MCF 10A (cell line): Measurements from ENCODE around the gene CCL26. TPM values are rescaled to one million over a fixed set of nuclear protein-coding genes. Genes with fewer than 3 reads are reported as not detected.

Experiments
- BruUV-seq: library from RNA; stranded (reverse); fragments of 400-500 nt; replicated peaks from 2 replicates; lab custom pipeline; 2021; lab: Mats Ljungman, UMichigan
- CTCF ChIA-PET: fragments of 300-600 bp; sonication (Branson Sonifier 250); formaldehyde crosslinking; extraction: SDS; loops from one replicate; lab custom pipeline; 2021; ENCODE audit warnings: antibody characterized with exemption, inconsistent platforms; lab: Yijun Ruan, JAX
- POLR2A ChIA-PET: fragments of 300-600, 350-650 bp; sonication (Branson Sonifier 250); formaldehyde crosslinking; extraction: SDS; loops from one replicate; lab custom pipeline; 2020; ENCODE audit warnings: antibody characterized with exemption, inconsistent platforms; lab: Yijun Ruan, JAX
- DNase-seq: peaks from one replicate; pipeline ENCODE4 v3.0.0-alpha.2; 2018; ENCODE audit not compliant: unreplicated experiment
- H3K27ac Mint-ChIP-seq: one replicate; pipeline ENCODE4 v1.8.0; 2022; ENCODE audit warnings: mild to moderate bottlenecking, low read depth, mixed read lengths; ENCODE audit not compliant: unreplicated experiment
- H3K27me3 Mint-ChIP-seq: one replicate; pipeline ENCODE4 v1.8.0; 2022; ENCODE audit warnings: mixed read lengths; ENCODE audit not compliant: insufficient read depth, unreplicated experiment
- H3K36me3 Mint-ChIP-seq: one replicate; pipeline ENCODE4 v1.8.0; 2022; ENCODE audit warnings: mild to moderate bottlenecking, moderate library complexity, mixed read lengths; ENCODE audit not compliant: insufficient read depth, unreplicated experiment
- H3K4me1 Mint-ChIP-seq: one replicate; pipeline ENCODE4 v1.8.0; 2022; ENCODE audit warnings: mixed read lengths; ENCODE audit not compliant: insufficient read depth, unreplicated experiment
- H3K4me3 Mint-ChIP-seq: one replicate; pipeline ENCODE4 v1.8.0; 2022; ENCODE audit warnings: mild to moderate bottlenecking, moderate library complexity, mixed read lengths; ENCODE audit not compliant: unreplicated experiment
- H3K9me3 Mint-ChIP-seq: one replicate; pipeline ENCODE4 v1.8.0; 2022; ENCODE audit warnings: mixed read lengths; ENCODE audit not compliant: unreplicated experiment
- CTCF ChIP-seq: fragments of 200-600 bp; IDR thresholded peaks from one replicate; pipeline ENCODE4 v1.8.0; 2022; ENCODE audit warnings: antibody characterized with exemption, mild to moderate bottlenecking; ENCODE audit not compliant: unreplicated experiment
- intact Hi-C: fragments of 100-400 bp; cut with micrococcal nuclease; formaldehyde crosslinking; loops from 2 replicates; pipeline ENCODE4 v1.14.1; 2022
- total RNA-seq: library from RNA; stranded (reverse); gene quantifications from 2 replicates; pipeline ENCODE4 v1.2.3, GENCODE V29; 2022

Gene CCL26
- total RNA-seq, 1 experiment from 2014 or later, result not detected

- no peaks in the 10 kb centered on the region for H3K36me3 Mint-ChIP-seq
- intact Hi-C loops, result no loop called here
- no peak overlapping the region for H3K27ac Mint-ChIP-seq
- H3K9me3 Mint-ChIP-seq, result peaks cover 12% of the 10 kb centered on the region
- no peaks in the 10 kb centered on the region for H3K4me1 Mint-ChIP-seq
- no peak overlapping the region for H3K4me3 Mint-ChIP-seq
- peaks cover 19% of the 10 kb centered on the region for H3K27me3 Mint-ChIP-seq
- no TSS peak for BruUV-seq
- CTCF ChIA-PET, result interaction anchor here (1.4 kb wide), 1 partner anchor 10 kb away, joined by 3 read pairs; no protein-coding TSS in a partner anchor
- no peak for TF ChIP-seq CTCF
- DNase-seq, result no peak
- POLR2A ChIA-PET, result no interaction called here
Measured at GRCh38 chr7:75817116-75817515, 45.1 kb upstream of the CCL26 start.

- no peak overlapping the region for H3K27ac Mint-ChIP-seq
- intact Hi-C loops, result no loop called here
- peaks cover 6% of the 10 kb centered on the region for H3K9me3 Mint-ChIP-seq
- H3K27me3 Mint-ChIP-seq, result peaks cover 7% of the 10 kb centered on the region
- no peaks in the 10 kb centered on the region for H3K36me3 Mint-ChIP-seq
- CTCF ChIA-PET, result no interaction called here
- H3K4me3 Mint-ChIP-seq, result no peak overlapping the region
- no peaks in the 10 kb centered on the region for H3K4me1 Mint-ChIP-seq
- BruUV-seq, result no TSS peak
- POLR2A ChIA-PET, result interaction anchor here (0.6 kb wide), 1 partner anchor 172 kb away, joined by 3 read pairs; no protein-coding TSS in a partner anchor
- TF ChIP-seq CTCF, result no peak
- DNase-seq, result no peak
Measured at GRCh38 chr7:75815418-75816064, 43.5 kb upstream of the CCL26 start.

GRCh38 chr7:75814407-75814947 lies 42.5 kb upstream of the CCL26 start:
- no peak overlapping the region for H3K27ac Mint-ChIP-seq
- no peak for DNase-seq
- CTCF ChIA-PET, result no interaction called here
- no peaks in the 10 kb centered on the region for H3K9me3 Mint-ChIP-seq
- no peaks in the 10 kb centered on the region for H3K36me3 Mint-ChIP-seq
- no peaks in the 10 kb centered on the region for H3K27me3 Mint-ChIP-seq
- intact Hi-C loops, result no loop called here
- H3K4me3 Mint-ChIP-seq, result no peak overlapping the region
- no peaks in the 10 kb centered on the region for H3K4me1 Mint-ChIP-seq
- BruUV-seq, result no TSS peak
- POLR2A ChIA-PET, result no interaction called here
- TF ChIP-seq CTCF, result no peak

GRCh38 chr7:75813781-75814236 lies 41.8 kb upstream of the CCL26 start, which contains the start of gene CCL24:
CCL24 (minus strand) TSS chr7:75813806; CDS start chr7:75813715, 91 bp downstream.
- DNase-seq, result no peak
- no peak for TF ChIP-seq CTCF
- no peak within 1 kb of the TSS for H3K4me3 Mint-ChIP-seq
- H3K27me3 Mint-ChIP-seq, result no peaks in the 10 kb centered on the region
- H3K36me3 Mint-ChIP-seq, result no peaks in the 10 kb centered on the region
- H3K27ac Mint-ChIP-seq, result no peak within 1 kb of the TSS
- intact Hi-C loops, result no loop called here
- ChIA-PET POLR2A (no interaction called here), CTCF (interaction anchor here (0.6 kb wide), 1 partner anchor 93 kb away, joined by 3 read pairs; no protein-coding TSS in a partner anchor)
- no peaks in the 10 kb centered on the region for H3K9me3 Mint-ChIP-seq
- no peaks in the 10 kb centered on the region for H3K4me1 Mint-ChIP-seq
- BruUV-seq, result no TSS peak
